K562 (cell line): ENCODE data around the gene EML3. TPM values are rescaled to one million over a fixed set of nuclear protein-coding genes. Genes with fewer than 3 reads are reported as not detected.

ENCODE experiments used
- BRD9 ChIP-seq: fragments of 450-650 bp; IDR thresholded peaks from 2 replicates; pipeline ENCODE4 v1.6.1; 2018; ENCODE audit warnings: low read depth; ENCODE audit not compliant: partially characterized antibody
- CREB3L1 ChIP-seq: fragments of 450-650 bp; IDR thresholded peaks from 2 replicates; pipeline ENCODE4 v1.6.1; 2014; ENCODE audit warnings: low read depth, mild to moderate bottlenecking, moderate library complexity, borderline replicate concordance
- JUND ChIP-seq, 2 experiments: IDR thresholded peaks; 2 replicates in 1 of 2; 3 replicates in 1 of 2; pipeline ENCODE4 v1.6.1; 2011; ENCODE audit warnings: borderline replicate concordance in 2 of 2, low read depth in 2 of 2, low read length in 2 of 2, improper control_type of control experiment in 1 of 2, missing biosample characterization in 1 of 2, missing genetic modification characterization in 1 of 2, missing genetic modification reagents in 1 of 2
- MLLT1 ChIP-seq, 2 experiments: fragments of 450-650 bp; IDR thresholded peaks; 2 replicates each; pipeline ENCODE4 v1.6.1; 2016
- MTF1 ChIP-seq: fragments of 250-450 bp; sonication (Bioruptor Pico); IDR thresholded peaks from 2 replicates; pipeline ENCODE4 v1.9.0; 2021; ENCODE audit warnings: moderate library complexity, mild to moderate bottlenecking, inconsistent platforms, borderline replicate concordance
- NONO ChIP-seq, 2 experiments: fragments of 200-400 bp in 1 of 2; fragments of 450-650 bp in 1 of 2; formaldehyde crosslinking in 1 of 2; IDR thresholded peaks; 2 replicates each; pipeline ENCODE4 v1.6.1; 2017; ENCODE audit warnings: low read depth in 2 of 2, mild to moderate bottlenecking in 2 of 2, moderate library complexity in 2 of 2, low read length in 1 of 2
- RAD21 ChIP-seq, 2 experiments: fragments of 250-450 bp in 1 of 2; fragments of 450-650 bp in 1 of 2; sonication (Bioruptor Pico) in 1 of 2; formaldehyde crosslinking in 1 of 2; IDR thresholded peaks in 1 of 2; conservative IDR thresholded peaks in 1 of 2; 2 replicates each; pipeline versions ENCODE4 v1.4.0 to v1.8.0; 2020 to 2022; ENCODE audit warnings: mild to moderate bottlenecking in 2 of 2, moderate library complexity in 1 of 2
- RERE ChIP-seq: sonication (generic); formaldehyde crosslinking; IDR thresholded peaks from 2 replicates; pipeline ENCODE4 v1.8.0; 2023; ENCODE audit warnings: missing genetic modification reagents, mild to moderate bottlenecking, borderline replicate concordance
- SAFB2 ChIP-seq: fragments of 200-400 bp; formaldehyde crosslinking; IDR thresholded peaks from 2 replicates; pipeline ENCODE4 v1.6.1; 2018; ENCODE audit warnings: borderline replicate concordance, low read length, low read depth, moderate library complexity; ENCODE audit not compliant: severe bottlenecking
- SREBF2 ChIP-seq: sonication (generic); formaldehyde crosslinking; IDR thresholded peaks from 2 replicates; pipeline ENCODE4 v1.4.0; 2020; ENCODE audit warnings: mild to moderate bottlenecking, missing genetic modification reagents
- THRA ChIP-seq: fragments of 450-650 bp; IDR thresholded peaks from 2 replicates; pipeline ENCODE4 v1.6.1; 2017; ENCODE audit warnings: mild to moderate bottlenecking, moderate library complexity
- ZBTB7A ChIP-seq: IDR thresholded peaks from 2 replicates; pipeline ENCODE4 v1.6.1; 2011; ENCODE audit warnings: low read depth, mild to moderate bottlenecking, low read length, moderate library complexity, borderline replicate concordance; ENCODE audit not compliant: control insufficient read depth
- ZSCAN32 ChIP-seq: fragments of 450-650 bp; formaldehyde crosslinking; IDR thresholded peaks from 2 replicates; pipeline ENCODE4 v1.4.0; 2020; ENCODE audit warnings: mild to moderate bottlenecking, moderate library complexity
- polyA plus RNA-seq, 8 experiments: library from polyadenylated mRNA; depleted of rRNA in 4 of 8; stranded (reverse) in 5 of 8; unstranded in 3 of 8; fragments of >200 nt; fragmentation: Nextera tagmentation in 2 of 8; fragmentation: Illumina TruSeq in 1 of 8; extraction: Ambion mirVana in 2 of 8; extraction: Trizol in 1 of 8; gene quantifications; 2 replicates each; pipeline versions ENCODE4 v1.2.1 to v1.2.3, GENCODE V29; 2011 to 2014; ENCODE audit warnings: inconsistent platforms in 1 of 8, missing spikeins in 1 of 8
- total RNA-seq, 7 experiments: library from RNA; depleted of rRNA in 6 of 7; stranded (reverse); fragments of >200 nt in 6 of 7; fragmentation: Illumina TruSeq in 2 of 7; extraction: Trizol in 2 of 7; gene quantifications; 2 replicates each; pipeline versions ENCODE4 v1.2.1 to v1.2.3, GENCODE V29; 2011 to 2021; ENCODE audit warnings: low replicate concordance in 1 of 7

The EML3 gene
- total and polyA plus RNA-seq, 9 of the 15 experiments (the other 6 are each of a cell fraction or from before 2014, with no cell fraction given) = 0.32 to 90.5 (median 26.4) TPM

GRCh38 chr11:62599069-62599696 is 13.4 kb downstream of the EML3 start (continued):
- TF ChIP-seq RERE (CRISPR knock-in tag) (no peak), MLLT1 (IDR thresholded peaks at IDR 0.05) (peak; percentile 13 to 50; a peak in 1 of 4 replicates), JUND (IDR thresholded peaks at IDR 0.05; ENCODE audit: borderline replicate concordance, low read depth, low read length) (peak; percentile 60; the same call in 1 of the 2 replicates), JUND (tag; IDR thresholded peaks at IDR 0.05; ENCODE audit: borderline replicate concordance, low read depth, low read length) (peak; percentile 28; the same call in 1 of the 3 replicates), THRA (no peak), CREB3L1 (peak; percentile 43; the same call in 1 of the 2 replicates), ZSCAN32 (CRISPR knock-in tag) (no peak), SREBF2 (CRISPR knock-in tag) (no peak), BRD9 (peak; percentile 61), SAFB2 (no peak), ZBTB7A (peak; percentile 47; the same call in 1 of the 2 replicates), MTF1 (CRISPR knock-in tag) (no peak), RAD21 (CRISPR knock-in tag; conservative IDR thresholded peaks at IDR 0.05 in 1 of 2, IDR thresholded peaks at IDR 0.05 in 1 of 2) (no peak), NONO (IDR thresholded peaks at IDR 0.05; ENCODE audit: low read depth in 2 of 2, low read length in 1 of 2) (no peak)
